NCI-H187 treated with DMSO at 0.1 percent for 48 hours (cell line): ENCODE data around the gene SUSD6.
"Not testable (repeated sequence)": the region's sequence is repeated elsewhere in the genome, so short reads cannot be mapped to it uniquely, and the experiment has no call there.

Experiments used
- DNase-seq: peaks from one replicate; lab custom pipeline; 2025; lab: John Stamatoyannopoulos, UW

Gene SUSD6

GRCh38 chr14:69624136-69624535 is 12.7 kb downstream of the SUSD6 start:
- DNase-seq: no peak

DNA sequence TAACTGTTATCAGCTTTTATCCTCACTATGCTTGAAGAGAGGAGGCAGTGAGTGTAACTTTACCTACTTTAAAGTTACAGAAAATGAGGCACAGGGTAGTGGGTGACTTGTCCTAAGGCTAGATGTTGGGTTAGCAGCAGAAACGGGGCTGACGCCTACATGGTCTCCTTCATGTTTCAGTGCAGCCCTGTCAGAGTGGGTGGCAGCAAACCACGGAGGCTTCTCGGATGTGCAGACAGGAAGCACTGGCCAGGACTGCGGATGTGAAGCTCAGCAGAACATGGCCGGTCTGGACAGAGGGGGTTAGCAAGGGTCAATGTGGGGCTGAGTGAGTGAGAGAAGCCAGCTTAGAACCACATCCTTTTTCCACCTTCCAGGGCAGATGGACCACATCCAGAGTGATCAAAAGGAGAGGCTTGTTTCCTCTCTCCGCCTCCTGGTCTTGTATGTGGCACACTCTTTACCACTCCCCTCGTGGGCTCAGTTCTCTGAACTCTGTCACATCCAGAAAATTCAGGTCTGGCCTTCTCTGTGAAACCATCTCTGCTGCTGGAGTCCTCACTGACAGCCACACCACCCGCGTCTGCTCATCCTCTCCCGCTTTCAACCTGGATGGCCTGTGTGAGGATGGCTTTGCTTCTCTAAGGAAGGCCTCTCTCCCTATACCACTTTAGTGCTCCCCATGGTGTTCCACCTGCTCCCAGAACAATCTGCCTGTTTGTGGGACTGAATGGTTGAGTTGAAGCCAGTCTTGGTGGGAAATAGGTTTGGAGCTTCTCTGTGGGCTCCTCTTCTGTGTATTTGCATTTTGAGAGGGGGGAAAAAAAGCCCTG is 14.1 kb downstream of the SUSD6 start:
- DNase-seq: no peak

DNA sequence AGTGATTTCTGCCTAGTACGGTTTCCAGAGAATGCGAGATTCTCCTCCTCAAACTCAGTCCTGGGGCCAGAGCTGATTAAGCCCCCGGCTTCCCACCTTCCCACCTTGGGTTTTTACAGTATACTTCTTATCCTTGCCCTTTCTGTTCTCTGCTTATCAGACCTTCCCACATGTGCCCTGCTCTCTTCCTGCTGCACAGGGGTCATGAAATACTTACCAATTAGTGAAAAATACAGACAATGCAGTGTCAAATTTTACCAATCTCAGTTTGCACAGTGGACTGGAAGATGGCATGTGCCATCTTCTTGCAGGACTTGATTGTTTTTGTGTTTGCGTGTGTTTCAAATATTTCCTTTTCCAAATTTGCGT is 14.7 kb downstream of the SUSD6 start:
- no peak for DNase-seq

DNA sequence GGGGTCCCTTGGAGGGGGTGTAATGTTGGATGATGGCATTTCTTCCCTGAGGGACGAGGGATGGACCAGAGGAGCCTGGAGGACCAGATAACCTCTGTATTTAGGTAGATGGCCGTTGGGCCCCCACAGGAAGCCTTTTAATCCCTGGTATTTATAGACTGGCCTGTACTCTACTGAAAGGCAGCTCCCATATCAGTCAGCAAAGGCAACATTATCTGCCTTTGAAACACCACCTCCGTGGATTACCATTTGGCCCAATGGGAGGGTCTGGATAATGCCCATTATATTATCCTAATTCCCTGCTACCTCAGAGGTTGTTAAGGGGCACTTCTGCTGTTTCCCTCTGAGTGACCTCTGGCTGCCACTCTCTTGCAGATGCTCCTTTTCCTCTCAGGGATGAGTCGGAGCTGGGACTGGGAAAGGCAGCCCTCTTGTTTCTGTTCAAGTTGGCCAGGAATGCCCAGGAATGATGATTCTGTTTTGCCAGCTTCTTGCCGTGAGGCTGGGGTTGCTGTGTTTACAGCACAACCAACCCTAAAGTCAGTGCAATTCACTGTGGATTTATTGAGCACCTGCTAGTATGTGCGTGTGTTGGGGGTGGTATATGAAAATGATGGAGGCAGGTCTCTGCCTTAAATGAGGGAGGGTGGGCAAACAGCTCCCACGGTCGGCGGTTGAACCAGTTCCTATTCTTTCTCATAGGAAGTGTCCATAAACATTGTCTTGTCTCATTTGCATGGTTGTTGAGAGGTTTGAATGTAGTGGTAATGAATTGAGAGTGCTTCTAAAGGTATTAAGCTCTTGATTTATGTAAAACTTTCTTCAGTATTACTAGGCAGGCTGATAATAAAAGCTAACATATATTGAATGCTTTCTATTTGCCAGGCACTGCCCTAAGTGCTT is 18.1 kb downstream of the SUSD6 start:
- DNase-seq: no peak

DNA sequence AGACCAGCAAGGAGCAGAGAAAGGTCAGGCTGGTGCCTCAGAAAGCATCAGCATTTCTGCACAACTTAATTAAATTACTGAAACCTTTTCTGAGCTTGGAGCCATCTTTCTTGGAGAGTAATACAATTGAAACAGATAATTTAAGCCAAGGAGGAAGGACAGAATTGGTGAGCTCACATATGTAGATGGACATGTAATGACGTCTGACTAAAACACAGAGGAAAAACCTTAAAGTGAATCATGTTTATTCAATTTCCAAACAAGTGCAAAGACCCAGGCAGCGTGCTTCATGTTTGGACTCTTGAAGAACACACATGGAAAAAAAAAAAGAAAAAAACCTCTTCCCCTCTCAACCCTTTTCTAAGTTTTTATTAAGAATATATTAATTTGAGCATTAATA is 19.0 kb downstream of the SUSD6 start:
- DNase-seq: no peak

- no peak for DNase-seq
These were observed 20.1 kb downstream of the SUSD6 start for GRCh38 chr14:69631509-69631908.

DNA sequence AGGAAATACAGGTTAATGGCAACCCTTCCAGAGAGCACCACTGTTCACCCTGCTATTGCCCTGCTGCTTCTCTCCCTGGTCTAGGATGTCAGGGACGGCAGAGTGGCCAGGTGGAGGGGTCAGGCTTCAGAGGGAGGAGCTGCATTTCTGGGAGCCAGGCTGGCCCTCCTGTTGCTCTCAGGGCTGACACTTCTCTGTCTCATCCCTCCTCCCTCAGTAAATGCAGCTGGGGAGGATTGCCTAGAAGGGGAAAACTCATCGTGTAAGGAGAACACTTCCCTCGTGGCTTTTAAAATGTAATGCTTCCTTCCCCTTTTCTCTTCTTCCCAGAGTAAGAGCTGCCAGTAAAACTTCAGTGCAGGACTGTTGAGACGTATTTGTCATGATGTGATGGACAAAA is 20.8 kb downstream of the SUSD6 start:
- no peak for DNase-seq

DNA sequence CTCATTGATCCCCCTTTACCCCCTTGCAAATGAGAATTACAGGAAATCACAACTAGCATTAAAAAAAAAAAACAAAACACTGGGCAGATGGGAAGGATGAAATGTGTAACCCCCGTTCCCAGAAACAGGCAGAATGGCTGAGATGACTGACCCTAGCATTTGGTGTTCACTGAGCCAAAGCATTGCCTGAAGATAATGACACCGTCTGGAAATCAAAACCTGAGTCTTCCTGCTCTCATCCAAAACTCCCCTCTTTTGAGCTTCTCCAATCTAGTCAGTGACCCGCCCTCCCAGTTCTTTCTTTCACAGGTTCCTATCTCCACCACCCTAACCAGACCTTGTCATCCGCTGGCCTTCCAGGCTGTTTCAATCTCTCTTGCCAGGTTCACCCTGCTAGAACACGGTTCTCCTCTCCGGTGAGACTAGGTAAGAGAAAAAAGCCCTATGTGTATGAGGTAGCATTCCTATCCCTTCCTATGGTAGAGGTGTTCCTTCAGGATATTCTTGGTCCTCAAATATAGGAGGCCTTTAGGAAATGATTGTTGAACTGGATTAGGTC is 21.3 kb downstream of the SUSD6 start:
- DNase-seq: no peak

DNA sequence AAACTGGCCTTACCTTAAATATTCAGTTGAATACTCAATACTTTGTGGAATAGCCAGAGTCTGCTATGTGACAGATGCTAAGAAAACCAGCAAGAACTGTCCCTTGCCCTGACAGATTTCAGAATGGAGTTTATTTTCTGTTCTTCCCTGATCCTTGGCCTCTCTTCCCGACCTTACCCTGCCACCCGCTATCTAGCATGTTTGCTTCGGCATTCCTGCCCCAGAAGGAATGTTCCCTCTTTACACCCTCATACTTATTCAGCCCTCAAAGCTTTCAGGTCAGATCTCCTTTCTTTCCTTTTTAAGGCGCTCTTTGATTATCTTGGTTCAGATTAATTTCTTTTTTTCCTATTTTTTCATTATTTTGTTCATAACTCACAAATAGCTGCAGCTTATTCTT is 21.8 kb downstream of the SUSD6 start:
- no peak for DNase-seq

- peak; percentile 61 for DNase-seq
These were observed 24.7 kb downstream of the SUSD6 start for GRCh38 chr14:69635981-69636639.

DNA sequence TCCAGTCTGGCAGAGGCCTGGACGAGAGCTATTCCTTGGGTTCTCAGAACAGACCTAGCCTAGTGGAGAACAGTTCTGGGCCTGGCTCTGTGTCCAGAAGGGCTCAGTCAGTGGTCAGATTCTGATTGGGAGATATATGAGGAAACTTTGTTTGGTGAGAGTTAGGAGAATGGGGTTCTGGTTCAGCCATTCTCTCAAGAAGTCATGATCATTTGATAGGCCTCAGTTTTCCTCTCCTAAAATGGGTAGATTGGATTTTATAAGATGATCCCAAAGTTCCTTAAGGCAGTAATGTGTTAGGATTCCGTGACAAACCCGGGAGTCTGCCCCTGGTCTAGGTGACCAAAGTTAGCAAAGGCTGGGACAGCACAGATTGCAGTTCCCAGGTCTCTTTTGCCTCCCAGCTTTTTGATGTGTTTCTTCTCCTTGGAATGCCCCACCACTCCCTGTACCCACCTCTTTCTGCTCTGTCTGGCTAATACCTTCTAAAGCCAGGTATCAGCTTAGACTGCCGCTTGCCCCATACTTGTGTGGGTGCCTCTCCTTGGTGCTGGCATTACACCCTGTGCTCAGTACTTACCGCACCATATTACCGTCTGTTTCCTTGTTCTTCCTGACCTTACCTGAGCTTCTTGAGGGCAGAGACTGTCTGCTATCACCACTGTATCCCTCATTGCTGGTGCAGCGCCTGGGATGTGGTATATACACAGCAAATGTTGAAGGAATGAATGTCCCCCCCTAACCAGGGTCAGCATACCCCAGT is 25.5 kb downstream of the SUSD6 start:
- DNase-seq: no peak

GRCh38 chr14:69637503-69638031 is 26.2 kb downstream of the SUSD6 start:
- no peak for DNase-seq

DNA sequence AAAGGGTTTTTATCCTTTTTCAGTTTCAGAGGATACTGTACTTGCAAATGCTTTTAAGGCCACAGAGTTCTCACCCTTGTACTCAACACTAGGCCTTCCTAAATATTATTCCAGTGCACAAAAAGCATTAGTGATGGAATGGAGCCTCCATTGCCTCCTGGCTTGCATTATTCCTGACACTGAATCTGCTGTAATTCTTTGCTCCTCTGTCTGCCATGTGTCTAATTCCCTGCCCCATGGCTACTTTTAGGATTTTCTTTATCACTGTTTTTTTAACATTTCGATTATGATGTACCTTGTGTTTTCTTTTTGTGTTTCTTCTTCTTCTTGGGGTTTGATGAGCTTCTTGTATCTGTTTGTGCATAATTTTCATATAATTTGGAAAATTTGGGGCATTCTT is 29.5 kb downstream of the SUSD6 start:
- DNase-seq: no peak

DNA sequence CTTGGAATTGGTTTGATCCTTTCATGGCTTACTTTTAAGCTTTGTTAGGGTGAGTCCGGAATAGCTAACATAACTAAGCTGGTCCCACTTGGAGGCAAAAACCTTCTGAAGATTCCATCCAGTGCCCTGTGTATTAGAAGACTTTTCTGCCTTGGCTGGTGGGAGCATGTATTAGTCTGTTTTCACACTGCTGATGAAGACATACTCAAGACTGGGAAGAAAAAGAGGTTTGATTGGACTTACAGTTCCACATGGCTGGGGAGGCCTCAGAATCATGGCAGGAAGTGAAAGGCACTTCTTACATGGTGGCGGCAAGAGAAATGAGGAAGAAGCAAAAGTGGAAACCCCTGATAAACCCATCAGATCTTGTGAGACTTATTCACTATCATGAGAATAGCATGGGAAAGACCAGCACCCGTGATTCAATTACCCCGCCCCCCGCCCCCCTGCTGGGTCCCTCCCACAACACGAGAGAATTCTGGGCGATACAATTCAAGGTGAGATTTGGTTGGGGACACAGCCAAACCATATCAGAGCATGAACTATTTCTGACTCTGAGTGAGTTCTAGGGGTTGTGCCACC is 30.9 kb downstream of the SUSD6 start:
- not testable (repeated sequence) for DNase-seq

GRCh38 chr14:69643430-69644200 is 32.2 kb downstream of the SUSD6 start:
- peak; percentile 76 for DNase-seq

- DNase-seq: no peak
These were observed 33.4 kb downstream of the SUSD6 start for GRCh38 chr14:69644814-69645213.

- no peak for DNase-seq
These were observed 35.8 kb downstream of the SUSD6 start for GRCh38 chr14:69647213-69647612.

DNA sequence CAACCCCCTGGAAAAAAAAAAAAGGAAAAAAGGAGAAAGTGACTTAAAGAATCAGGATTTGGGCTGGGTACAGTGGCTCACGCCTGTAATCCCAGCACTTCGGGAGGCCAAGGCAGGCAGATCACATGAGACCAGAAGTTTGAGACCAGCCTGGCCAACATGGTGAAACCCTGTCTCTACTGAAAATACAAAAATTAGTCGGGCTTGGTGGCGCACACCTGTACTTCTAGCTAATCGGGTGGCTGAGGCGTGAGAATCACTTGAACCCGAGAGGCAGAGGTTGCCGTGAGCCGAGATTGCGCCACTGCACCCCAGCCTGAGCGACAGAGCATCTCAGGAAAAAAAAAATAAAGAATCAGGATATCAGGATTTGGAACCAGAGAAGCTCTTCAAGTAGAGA is 36.2 kb downstream of the SUSD6 start:
- not testable (repeated sequence) for DNase-seq

DNA sequence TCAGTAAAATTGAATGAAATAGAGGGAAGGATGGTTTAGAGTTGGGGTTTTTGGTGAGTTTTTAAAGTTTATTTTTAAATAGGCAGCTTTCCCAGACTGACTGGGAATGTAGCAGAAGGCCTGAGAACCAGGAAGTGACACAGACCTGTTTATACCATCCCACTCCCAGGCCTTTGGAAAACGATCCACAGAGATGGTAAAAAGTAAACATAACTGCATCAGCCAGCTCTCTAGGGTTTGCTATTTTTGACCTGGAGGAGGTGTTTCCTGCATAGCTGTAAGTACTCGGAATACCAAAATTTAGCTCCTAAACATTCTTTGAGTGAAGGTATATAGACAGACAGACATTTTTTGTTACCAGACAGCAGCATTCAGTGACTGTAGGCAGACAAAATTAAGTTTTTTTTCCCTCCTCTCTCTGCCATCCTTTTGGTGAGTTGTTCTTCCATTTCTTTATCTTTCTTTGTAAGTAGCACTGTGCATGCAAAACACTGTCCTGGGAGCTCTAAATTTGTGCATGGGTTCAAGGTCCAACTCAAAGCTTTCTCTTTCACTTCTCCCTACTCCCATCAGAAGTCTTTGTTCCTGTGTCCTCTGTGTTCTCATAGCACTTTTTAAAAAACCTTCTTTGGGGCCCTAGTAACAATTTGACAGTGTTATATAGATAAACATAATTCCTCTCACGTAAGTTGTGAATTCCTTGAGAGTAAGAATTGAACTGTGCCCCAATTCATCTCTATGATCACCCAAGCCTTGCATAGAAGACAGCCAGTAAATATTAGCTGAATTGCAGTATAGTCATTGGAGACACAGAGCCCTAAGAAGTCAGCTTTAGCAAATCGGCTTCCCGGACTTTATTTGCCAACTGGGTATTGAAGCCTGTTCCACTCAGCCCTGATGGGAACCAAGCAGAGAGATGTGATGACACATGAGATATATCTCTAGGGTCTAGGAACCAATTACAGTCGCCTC is 37.4 kb downstream of the SUSD6 start:
- DNase-seq: peak; percentile 46
